Measurements from ENCODE around the gene ISYNA1.
A peak's percentile ranks its signal among the peaks of the same experiment; 100 is the strongest.
"Not testable (repeated sequence)": the region's sequence is repeated elsewhere in the genome, so short reads cannot be mapped to it uniquely, and the experiment has no call there.

Gene ISYNA1

GRCh38 chr19:18418029-18418482, 19.9 kb downstream of the ISYNA1 start:
- DNase-seq, result no peak

GRCh38 chr19:18417250-18418028, 20.5 kb downstream of the ISYNA1 start:
- peak; percentile 41 for DNase-seq

- peak; percentile 66 for DNase-seq
Measured at GRCh38 chr19:18416778-18417249, 21.1 kb downstream of the ISYNA1 start.

DNA sequence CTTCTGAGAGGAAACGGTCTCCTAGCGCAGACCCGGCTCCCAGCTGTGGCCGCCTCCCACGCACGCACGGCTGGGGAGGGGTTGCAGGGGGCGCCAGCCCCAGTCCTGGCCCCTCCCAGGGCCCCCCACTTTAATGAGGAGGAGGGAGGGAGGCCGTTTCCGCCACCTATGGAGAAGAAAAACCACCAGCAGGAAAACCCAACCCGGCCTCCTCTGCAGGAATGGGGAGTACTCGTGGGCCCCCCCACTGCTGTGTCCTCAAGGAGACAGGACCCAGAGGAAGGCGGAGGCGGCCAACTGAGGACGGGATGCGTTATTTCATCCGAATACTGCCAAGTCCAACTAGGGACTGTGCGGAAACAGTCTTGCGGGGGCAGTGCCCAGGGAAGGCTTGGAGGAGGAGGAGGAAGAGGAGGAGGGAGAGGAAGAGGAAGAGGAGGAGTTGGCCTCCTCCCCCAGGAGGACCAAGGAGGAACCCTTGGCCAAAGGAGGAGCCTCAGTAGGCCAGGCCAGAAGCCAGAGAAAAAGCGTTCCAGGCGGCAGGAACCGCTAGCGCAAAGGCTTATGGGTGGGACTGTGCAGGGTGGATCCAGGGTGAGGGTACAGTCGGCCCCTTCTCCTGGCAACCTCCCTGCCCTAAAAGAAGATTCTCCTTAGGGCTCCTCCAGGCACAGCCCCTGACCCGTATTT, 22.6 kb downstream of the ISYNA1 start:
- no peak for DNase-seq

DNA sequence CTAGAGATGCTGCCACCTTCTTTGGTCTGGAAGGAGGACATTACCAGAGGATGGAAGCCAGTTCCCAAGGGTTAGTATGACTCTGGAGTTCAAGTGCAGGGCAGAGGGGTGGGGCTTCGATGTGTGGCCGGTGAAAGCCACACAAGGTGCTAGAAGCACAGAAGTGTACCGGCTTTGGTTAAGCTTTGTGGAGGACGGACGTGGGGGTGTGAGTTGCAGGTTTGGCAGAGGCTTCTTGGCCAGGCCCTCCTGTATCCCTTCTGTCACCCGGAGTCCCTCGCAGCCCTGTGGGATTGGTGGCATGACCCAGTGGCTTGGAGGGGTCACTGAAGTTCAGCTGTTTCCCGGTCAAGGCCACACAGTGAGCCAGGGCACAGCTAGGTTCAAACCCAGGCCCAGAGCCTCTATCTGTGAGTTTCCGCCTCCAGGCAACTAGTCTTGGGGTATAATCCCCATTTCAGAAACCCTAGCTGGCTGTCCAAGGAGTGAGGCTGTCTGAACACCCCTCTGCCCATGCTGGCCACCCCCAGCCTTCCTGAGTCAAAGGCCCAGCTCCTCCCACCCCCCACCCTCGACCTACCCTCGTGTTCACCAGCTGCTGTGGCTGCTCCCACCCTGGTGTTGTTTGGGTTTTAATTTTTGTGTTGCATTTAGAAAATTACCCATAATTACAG, 23.3 kb downstream of the ISYNA1 start:
- no peak for DNase-seq

GRCh38 chr19:18412610-18413239, 25.2 kb downstream of the ISYNA1 start:
- DNase-seq, result no peak

DNA sequence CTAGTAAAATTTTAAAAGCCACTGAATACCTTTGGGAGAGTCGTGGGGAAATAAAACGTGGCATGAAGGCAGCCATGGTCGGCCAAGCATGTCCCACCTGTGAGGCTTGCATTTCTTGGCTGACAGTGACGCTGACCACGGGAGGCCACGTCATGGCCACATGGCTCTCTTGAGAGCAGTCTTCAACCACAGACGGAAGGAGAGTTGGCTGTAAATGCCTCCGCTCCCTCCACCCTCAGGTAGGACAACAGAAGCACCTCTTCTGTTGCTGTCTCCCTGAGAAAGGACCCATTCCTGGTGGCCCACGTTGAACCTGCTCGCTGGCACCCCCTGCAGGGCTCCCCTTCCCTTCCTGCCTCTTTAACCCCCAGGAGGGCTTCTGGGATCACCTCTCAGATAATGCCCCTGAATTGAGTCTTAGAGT, 29.9 kb downstream of the ISYNA1 start:
- DNase-seq, result no peak

DNA sequence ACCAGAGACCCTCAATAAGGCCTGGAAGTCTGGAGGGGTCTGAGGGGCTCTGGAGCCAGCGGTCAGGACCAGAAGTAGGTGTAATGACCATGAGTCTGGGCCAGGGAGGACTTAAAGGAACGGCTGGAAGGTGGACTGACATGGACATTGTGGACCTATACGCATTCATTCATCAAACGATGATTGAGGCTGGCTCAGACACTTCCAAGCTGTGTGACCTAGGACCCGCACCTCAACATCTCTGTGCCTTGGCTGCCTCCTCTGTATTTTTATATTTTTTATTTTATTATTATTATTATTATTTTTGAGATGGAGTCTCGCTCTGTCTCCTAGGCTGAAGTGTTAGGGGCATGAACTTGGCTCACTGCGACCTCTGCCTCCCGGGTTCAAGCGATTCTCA, 31.2 kb downstream of the ISYNA1 start:
- DNase-seq, result no peak

GRCh38 chr19:18405754-18406153, 32.2 kb downstream of the ISYNA1 start:
- not testable (repeated sequence) for DNase-seq

GRCh38 chr19:18402455-18403248, 35.3 kb downstream of the ISYNA1 start:
- not testable (repeated sequence) for DNase-seq

- DNase-seq, result no peak
Measured at GRCh38 chr19:18401580-18402112, 36.3 kb downstream of the ISYNA1 start.

- DNase-seq, result no peak
Measured at GRCh38 chr19:18399008-18399407, 38.9 kb downstream of the ISYNA1 start.

GRCh38 chr19:18397242-18398202, 40.4 kb downstream of the ISYNA1 start, which contains the start of gene LRRC25:
TSS of gene LRRC25 (minus strand) at chr19:18397622. CDS start at chr19:18396963, 659 bp downstream.
- no peak for DNase-seq

DNA sequence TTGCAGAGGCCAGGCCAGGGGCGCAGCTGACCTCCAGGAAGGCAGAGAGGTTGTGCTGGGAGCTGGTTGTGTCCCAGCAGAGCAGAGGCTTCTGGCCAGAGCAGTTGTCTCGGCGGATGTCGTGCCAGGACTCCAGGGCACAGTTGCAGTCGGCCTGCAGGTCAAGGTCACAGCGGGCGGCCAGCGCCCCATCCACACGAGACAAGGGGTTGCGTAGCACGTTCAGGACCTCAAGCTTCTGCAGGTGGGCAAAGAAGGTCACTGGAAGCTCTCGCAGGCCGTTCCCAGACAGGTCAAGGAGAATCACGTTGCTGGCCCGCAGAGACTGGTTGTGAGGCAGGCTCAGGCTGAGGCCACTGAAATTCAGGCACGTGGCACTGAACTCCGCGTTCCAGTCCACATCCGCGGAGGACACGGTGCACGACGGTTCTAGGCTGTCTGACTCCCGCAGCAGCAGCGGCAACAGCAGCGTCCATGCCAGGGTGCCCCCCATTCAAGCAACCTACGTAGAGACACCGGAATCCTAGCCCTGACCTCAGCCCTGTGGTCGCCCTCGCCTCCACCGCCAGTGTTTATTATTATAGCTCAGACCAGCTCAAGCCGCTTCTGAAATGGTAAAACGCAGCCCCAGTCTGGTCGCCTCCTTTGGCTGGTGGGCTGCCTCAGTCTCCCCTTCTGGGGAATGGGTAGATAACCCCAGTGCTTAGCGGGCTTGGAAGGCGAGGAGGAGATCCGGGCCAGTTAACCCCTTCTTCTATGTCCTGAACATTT, 41.3 kb downstream of the ISYNA1 start:
- no peak for DNase-seq

- no peak for DNase-seq
Measured at GRCh38 chr19:18393836-18394235, 44.1 kb downstream of the ISYNA1 start.

GRCh38 chr19:18392926-18393325, 45.0 kb downstream of the ISYNA1 start:
- no peak for DNase-seq

DNA sequence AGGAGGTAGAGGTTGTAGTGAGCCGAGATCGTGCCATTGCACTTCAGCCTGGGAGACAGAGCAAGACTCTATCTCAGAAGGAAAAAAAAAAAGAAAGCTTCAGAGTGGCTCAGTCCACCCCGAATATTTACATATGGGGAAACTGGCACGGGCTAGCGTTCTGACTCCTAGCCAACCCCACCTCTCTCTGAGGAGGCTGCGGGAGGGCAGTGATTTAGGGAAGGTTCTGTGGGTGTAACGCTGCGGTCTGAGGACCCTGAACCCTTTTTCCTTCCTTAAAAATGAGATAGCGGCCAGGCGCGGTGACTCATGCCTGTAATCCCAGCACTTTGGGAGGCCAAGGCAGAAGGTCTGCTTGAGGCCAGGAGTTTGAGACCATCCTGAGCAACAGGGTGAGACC, 45.5 kb downstream of the ISYNA1 start:
- DNase-seq, result no peak

DNA sequence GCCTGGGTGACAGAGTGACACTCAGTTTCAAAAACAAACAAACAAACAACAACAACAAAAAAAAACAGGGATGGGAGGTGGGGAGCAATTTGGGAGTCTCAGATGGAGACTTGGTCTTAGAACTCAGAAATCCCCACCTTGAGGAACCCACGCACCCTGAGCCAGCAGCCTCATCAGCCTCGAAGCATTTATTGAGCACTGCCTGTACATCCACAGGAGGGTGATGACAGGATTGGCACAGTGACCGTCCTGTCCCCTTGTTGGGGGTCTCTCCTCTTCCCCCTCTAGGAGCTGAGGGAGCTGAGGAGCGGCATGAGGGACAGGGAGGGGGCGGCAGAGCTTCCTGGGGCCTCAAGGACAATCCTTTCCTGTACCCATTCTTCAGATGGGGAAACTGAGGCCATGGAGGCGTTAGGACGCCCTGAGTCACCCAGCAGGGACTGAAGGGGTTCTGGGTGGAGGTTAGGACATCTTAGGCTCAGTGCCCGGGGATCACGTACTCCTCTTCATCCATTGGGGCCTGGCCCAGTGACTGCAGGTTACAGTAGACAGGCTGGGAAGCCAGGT, 46.3 kb downstream of the ISYNA1 start:
- no peak for DNase-seq

Data from stimulated activated naive CD4-positive, alpha-beta T cell treated with Interleukin-2 at 50 U/mL for 16 hours (primary cell).